ENCODE data around the gene RAD51. TPM values are rescaled to one million over a fixed set of nuclear protein-coding genes. Genes with fewer than 3 reads are reported as not detected.

The RAD51 gene
- total RNA-seq, 4 donors from 2014 or later, result 0.51 to 7.7 (median 1.3) TPM; not detected in 1

DNA sequence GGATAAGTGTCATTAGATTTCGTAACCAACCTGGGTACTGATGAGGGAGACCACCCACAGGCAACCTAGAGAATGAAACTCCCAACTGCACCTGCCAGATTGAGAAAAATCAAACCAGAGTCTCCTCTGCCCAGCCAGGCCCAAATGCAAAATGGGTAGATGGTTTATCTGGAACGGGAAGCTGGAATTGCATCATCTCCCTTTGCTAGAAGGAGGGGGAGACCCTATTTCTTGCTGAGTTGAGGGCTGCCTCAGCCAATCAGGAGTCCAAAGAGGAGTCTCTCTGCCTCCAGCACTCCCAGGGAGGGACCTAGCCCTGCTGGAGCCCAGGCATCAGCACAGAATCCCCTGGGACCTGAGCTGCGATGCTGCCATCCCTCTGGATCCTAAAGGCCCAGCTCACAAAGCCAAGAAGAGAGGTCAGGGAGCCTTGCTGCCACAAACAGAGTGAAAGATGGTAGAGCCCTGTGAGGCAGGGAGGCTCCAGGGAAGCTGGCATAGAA is 52.0 kb downstream of the RAD51 start:
- no peaks in the 10 kb centered on the region for H3K4me1 ChIP-seq
- no peak overlapping the region for H3K27ac ChIP-seq
- intact Hi-C loops (cut with DNase I; ENCODE audit: low total_unique reads), result no loop called here
- DNase-seq, result no peak
- H3K4me3 ChIP-seq, result no peak overlapping the region
- H3K36me3 ChIP-seq, result no peaks in the 10 kb centered on the region
- no peaks in the 10 kb centered on the region for H3K9me3 ChIP-seq
- no peaks in the 10 kb centered on the region for H3K27me3 ChIP-seq
- no peak for TF ChIP-seq POLR2A (IDR thresholded peaks at IDR 0.05)
- TF ChIP-seq, protein P1, sequence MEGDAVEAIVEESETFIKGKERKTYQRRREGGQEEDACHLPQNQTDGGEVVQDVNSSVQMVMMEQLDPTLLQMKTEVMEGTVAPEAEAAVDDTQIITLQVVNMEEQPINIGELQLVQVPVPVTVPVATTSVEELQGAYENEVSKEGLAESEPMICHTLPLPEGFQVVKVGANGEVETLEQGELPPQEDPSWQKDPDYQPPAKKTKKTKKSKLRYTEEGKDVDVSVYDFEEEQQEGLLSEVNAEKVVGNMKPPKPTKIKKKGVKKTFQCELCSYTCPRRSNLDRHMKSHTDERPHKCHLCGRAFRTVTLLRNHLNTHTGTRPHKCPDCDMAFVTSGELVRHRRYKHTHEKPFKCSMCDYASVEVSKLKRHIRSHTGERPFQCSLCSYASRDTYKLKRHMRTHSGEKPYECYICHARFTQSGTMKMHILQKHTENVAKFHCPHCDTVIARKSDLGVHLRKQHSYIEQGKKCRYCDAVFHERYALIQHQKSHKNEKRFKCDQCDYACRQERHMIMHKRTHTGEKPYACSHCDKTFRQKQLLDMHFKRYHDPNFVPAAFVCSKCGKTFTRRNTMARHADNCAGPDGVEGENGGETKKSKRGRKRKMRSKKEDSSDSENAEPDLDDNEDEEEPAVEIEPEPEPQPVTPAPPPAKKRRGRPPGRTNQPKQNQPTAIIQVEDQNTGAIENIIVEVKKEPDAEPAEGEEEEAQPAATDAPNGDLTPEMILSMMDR (IDR thresholded peaks at IDR 0.05), result no peak

DNA sequence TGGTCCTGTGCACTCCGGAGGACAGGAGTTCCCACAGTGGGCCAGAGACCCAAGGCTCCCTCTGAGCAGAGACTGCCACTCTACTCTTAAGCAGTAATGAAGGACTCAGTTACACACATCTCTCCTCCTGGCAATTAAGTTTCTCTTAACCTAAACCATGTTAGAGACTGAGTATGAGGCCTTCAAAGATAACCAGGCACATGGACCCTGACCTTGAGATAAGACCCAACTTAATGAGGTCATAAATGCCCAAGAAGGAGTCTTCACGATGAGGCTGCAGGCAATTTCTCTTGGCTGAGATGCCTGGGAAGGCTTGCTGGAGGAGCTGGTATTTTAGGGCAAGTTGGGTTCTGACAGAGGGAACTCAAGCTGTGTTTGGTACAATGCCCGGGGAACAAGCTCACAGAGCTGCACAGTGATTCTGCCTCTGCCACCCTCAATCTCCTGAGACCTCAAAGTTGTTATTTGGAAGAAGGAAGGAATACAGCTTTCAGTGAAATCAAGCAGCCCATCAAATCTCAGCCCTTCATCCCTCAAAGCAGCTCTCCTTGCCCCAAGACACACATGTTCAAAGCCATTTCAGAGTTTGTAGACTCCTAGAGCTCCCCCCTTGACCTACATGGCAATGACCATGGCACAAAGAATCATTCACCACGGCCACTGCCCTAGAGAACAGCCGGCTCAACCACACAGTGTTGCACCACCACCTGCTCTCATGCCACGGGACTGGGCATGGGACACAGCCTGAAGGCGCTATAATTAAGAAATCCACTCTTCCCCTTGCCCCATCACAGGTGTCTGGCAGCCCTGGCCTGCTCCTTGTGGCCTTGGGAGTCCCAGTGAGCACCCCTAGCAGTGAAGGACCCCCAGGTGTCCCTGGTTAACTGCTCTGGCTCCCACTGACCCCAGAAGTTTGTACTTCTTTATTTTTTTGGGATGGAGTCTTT is 53.0 kb downstream of the RAD51 start:
- DNase-seq, result no peak
- no peaks in the 10 kb centered on the region for H3K27me3 ChIP-seq
- no peak for TF ChIP-seq POLR2A (IDR thresholded peaks at IDR 0.05)
- TF ChIP-seq, protein P1 (IDR thresholded peaks at IDR 0.05), result no peak

DNA sequence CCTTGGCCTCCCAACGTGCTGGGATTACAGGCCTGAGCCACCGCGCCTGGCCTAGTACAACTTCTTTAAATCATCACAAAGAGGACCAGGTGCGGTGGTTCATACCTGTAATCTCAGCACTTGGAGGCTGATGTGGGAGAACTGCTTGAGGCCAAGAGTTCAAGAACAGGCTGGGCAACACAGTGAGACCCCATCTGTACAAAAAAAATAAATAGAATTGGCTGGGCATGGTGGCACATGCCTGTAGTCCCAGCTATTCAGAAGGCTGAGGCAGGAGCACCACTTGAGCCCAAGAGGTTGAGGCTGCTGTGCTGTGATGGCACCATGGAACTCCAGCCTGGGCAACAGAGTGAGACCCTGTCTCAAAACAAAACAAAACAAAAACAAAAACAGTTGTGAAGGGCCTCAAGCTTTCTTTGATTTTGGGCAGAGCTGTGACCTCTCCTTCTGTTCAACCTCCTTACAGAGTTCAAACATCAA is 54.2 kb downstream of the RAD51 start:
- no peaks in the 10 kb centered on the region for H3K36me3 ChIP-seq
- H3K9me3 ChIP-seq, result no peaks in the 10 kb centered on the region
- DNase-seq, result no peak
- H3K27me3 ChIP-seq, result no peaks in the 10 kb centered on the region
- H3K4me1 ChIP-seq, result no peaks in the 10 kb centered on the region
- H3K4me3 ChIP-seq, result no peak overlapping the region
- TF ChIP-seq POLR2A (IDR thresholded peaks at IDR 0.05), result no peak
- TF ChIP-seq, protein P1 (IDR thresholded peaks at IDR 0.05), result no peak
- no peak overlapping the region for H3K27ac ChIP-seq
- intact Hi-C loops (cut with DNase I; ENCODE audit: low total_unique reads), result no loop called here

More for the DNA sequence above, 53.0 kb downstream of the RAD51 start:
- Histone ChIP-seq H3K9me3 (no peaks in the 10 kb centered on the region), H3K27ac (no peak overlapping the region), H3K4me1 (no peaks in the 10 kb centered on the region), H3K4me3 (no peak overlapping the region), H3K36me3 (no peaks in the 10 kb centered on the region)
- intact Hi-C loops (cut with DNase I; ENCODE audit: low total_unique reads), result no loop called here

DNA sequence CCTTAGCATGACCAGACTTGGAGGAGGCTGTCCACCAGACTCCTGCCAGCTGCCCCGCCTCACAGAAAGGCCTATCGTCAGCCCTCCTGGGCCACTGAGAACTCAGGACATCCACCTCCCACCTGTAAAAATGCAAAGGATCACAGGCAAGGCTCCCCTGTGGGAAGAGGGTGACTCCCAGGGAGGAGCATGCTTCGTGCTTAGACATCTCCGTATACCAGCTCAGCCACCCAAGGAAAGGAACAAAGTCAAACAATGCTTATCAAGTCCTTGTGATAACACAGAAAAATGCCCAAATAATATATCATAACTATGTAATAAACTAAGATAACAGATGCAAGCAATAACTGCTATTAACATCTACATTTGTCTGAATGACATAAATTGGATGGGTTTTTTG is 55.9 kb downstream of the RAD51 start:
- DNase-seq, result no peak
- no peaks in the 10 kb centered on the region for H3K27me3 ChIP-seq
- intact Hi-C loops (cut with DNase I; ENCODE audit: low total_unique reads), result no loop called here
- H3K4me1 ChIP-seq, result no peaks in the 10 kb centered on the region
- H3K9me3 ChIP-seq, result no peaks in the 10 kb centered on the region
- TF ChIP-seq, protein P1 (IDR thresholded peaks at IDR 0.05), result no peak
- TF ChIP-seq POLR2A (IDR thresholded peaks at IDR 0.05), result no peak
- no peak overlapping the region for H3K4me3 ChIP-seq
- no peak overlapping the region for H3K27ac ChIP-seq
- H3K36me3 ChIP-seq, result no peaks in the 10 kb centered on the region

DNA sequence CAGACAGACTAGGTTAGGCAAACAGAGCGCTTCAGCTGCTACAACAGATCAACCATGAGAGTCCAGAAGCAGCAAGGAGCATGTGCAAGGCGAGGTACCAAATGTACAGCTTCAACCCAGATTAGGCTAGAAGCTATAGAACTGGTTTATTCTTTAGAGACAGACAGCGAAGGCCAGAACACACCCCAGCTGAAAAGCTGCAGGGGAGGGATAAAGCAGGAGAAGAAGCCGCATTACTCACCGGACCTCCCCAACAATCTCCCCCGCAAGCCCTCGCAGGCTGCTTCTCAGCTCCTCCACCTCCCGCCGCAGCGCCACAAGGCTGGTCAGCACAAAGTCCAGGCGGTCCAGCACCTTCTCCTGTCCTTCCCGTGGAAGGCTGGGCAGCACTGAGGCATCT is 56.8 kb downstream of the RAD51 start:
- Histone ChIP-seq H3K4me3 (no peak overlapping the region), H3K4me1 (no peaks in the 10 kb centered on the region), H3K36me3 (no peaks in the 10 kb centered on the region), H3K27ac (no peak overlapping the region), H3K9me3 (no peaks in the 10 kb centered on the region), H3K27me3 (no peaks in the 10 kb centered on the region)
- no peak for DNase-seq
- TF ChIP-seq, protein P1 (IDR thresholded peaks at IDR 0.05), result no peak
- intact Hi-C loops (cut with DNase I; ENCODE audit: low total_unique reads), result no loop called here
